RPMI7951 (cell line): ENCODE data around the gene PTCHD1. TPM values are rescaled to one million over a fixed set of nuclear protein-coding genes. Genes with fewer than 3 reads are reported as not detected.

Source experiments
- DNase-seq: peaks from one replicate; pipeline ENCODE4 v3.0.0-alpha.2; 2012; ENCODE audit warnings: low read depth
- total RNA-seq: library from RNA; depleted of rRNA; stranded (reverse); fragments of >200 nt; shearing (Covaris generic); gene quantifications from 2 replicates; pipeline ENCODE4 v1.2.3, GENCODE V29; 2014; rRNA removed

Gene PTCHD1
- total RNA-seq = under 0.01 TPM in 1 of 2 replicates, not detected in the other

GRCh38 chrX:23334848-23335599 is at the start of gene PTCHD1:
PTCHD1 (plus strand) TSS chrX:23334849; CDS start chrX:23334876, 27 bp downstream.
- DNase-seq = no peak

- DNase-seq = no peak
These were observed 47.9 kb upstream of the PTCHD1 start for GRCh38 chrX:23286731-23287130.

GRCh38 chrX:23287191-23287725 is 47.4 kb upstream of the PTCHD1 start:
- DNase-seq = no peak

- DNase-seq = no peak
These were observed 42.2 kb upstream of the PTCHD1 start for GRCh38 chrX:23292354-23292987.

GRCh38 chrX:23292988-23293651 is 41.5 kb upstream of the PTCHD1 start:
- no peak for DNase-seq

GRCh38 chrX:23304881-23305280 is 29.8 kb upstream of the PTCHD1 start:
- DNase-seq = no peak

- no peak for DNase-seq
These were observed 22.9 kb upstream of the PTCHD1 start for GRCh38 chrX:23311731-23312130.

- no peak for DNase-seq
These were observed 22.5 kb upstream of the PTCHD1 start for GRCh38 chrX:23312136-23312535.

GRCh38 chrX:23317799-23318724 is 16.6 kb upstream of the PTCHD1 start:
- no peak for DNase-seq

- no peak for DNase-seq
These were observed 7.5 kb upstream of the PTCHD1 start for GRCh38 chrX:23327104-23327503.

GRCh38 chrX:23331701-23332100 is 2.9 kb upstream of the PTCHD1 start:
- no peak for DNase-seq

- DNase-seq = no peak
These were observed 2.4 kb upstream of the PTCHD1 start for GRCh38 chrX:23332101-23332887.

GRCh38 chrX:23332888-23333821 is 1.5 kb upstream of the PTCHD1 start:
- no peak for DNase-seq

- DNase-seq = no peak
These were observed 668 bp upstream of the PTCHD1 start for GRCh38 chrX:23333842-23334520.

GRCh38 chrX:23334521-23334847 is 165 bp upstream of the PTCHD1 start:
- DNase-seq = no peak

GRCh38 chrX:23338334-23338733 is 3.7 kb downstream of the PTCHD1 start:
- no peak for DNase-seq

GRCh38 chrX:23341452-23341851 is 6.8 kb downstream of the PTCHD1 start:
- DNase-seq = no peak

- no peak for DNase-seq
These were observed 9.7 kb downstream of the PTCHD1 start for GRCh38 chrX:23344238-23344903.

- no peak for DNase-seq
These were observed 10.2 kb downstream of the PTCHD1 start for GRCh38 chrX:23344904-23345271.
